Stimulated activated CD8-positive, alpha-beta memory T cell treated with anti-CD3 and anti-CD28 coated beads, Interleukin-15, amount 100 ng/mL, for 48 hours (primary cell): Measurements from ENCODE around the gene DCAF12L1.

Source experiments
- DNase-seq, 2 donors: peaks; one replicate each; pipeline ENCODE4 v3.0.0-alpha.2; 2020; ENCODE audit warnings: low read depth in 2 of 2

The DCAF12L1 gene

GRCh38 chrX:126552313-126553022 lies at the start of gene DCAF12L1:
TSS of gene DCAF12L1 (minus strand) at chrX:126552814. CDS start at chrX:126552608, 206 bp downstream.
- no peak for DNase-seq

- no peak for DNase-seq
These were observed 28.3 kb upstream of the DCAF12L1 start for GRCh38 chrX:126580877-126581276.

GRCh38 chrX:126575911-126576310 lies 23.3 kb upstream of the DCAF12L1 start:
- no peak for DNase-seq

- DNase-seq = no peak
These were observed 4.5 kb upstream of the DCAF12L1 start for GRCh38 chrX:126557151-126557550.

- no peak for DNase-seq
These were observed 795 bp downstream of the DCAF12L1 start for GRCh38 chrX:126551725-126552312.

- DNase-seq = no peak
These were observed 1.3 kb downstream of the DCAF12L1 start for GRCh38 chrX:126551306-126551705.

GRCh38 chrX:126550816-126551215 lies 1.8 kb downstream of the DCAF12L1 start:
- DNase-seq = no peak

- DNase-seq = no peak
These were observed 42.7 kb downstream of the DCAF12L1 start for GRCh38 chrX:126509923-126510322.
